Calu3 (cell line): ENCODE data around the gene QSOX1. TPM values are rescaled to one million over a fixed set of nuclear protein-coding genes. Genes with fewer than 3 reads are reported as not detected.
"Not testable (repeated sequence)": the region's sequence is repeated elsewhere in the genome, so short reads cannot be mapped to it uniquely, and the experiment has no call there.

Source experiments
- BruUV-seq: library from RNA; stranded (reverse); fragments of 400-500 nt; replicated peaks from 2 replicates; lab custom pipeline; 2021; lab: Mats Ljungman, UMichigan
- CTCF ChIA-PET: fragments of 300-600 bp; sonication (Branson Sonifier 250); formaldehyde crosslinking; loops from one replicate; lab custom pipeline; 2022; ENCODE audit warnings: antibody characterized with exemption; lab: Charles Lee
- DNase-seq: peaks from one replicate; pipeline ENCODE4 v3.0.0; 2022
- H3K27ac Mint-ChIP-seq: one replicate; pipeline ENCODE4 v1.8.0; 2022; ENCODE audit warnings: mixed read lengths; ENCODE audit not compliant: unreplicated experiment
- H3K27me3 Mint-ChIP-seq: one replicate; pipeline ENCODE4 v1.8.0; 2022; ENCODE audit warnings: mixed read lengths; ENCODE audit not compliant: unreplicated experiment
- H3K36me3 Mint-ChIP-seq: one replicate; pipeline ENCODE4 v1.8.0; 2022; ENCODE audit warnings: mild to moderate bottlenecking, moderate library complexity, mixed read lengths; ENCODE audit not compliant: insufficient read depth, unreplicated experiment
- H3K4me1 Mint-ChIP-seq: one replicate; pipeline ENCODE4 v1.8.0; 2022; ENCODE audit warnings: mild to moderate bottlenecking, low read depth, mixed read lengths; ENCODE audit not compliant: unreplicated experiment
- H3K4me3 Mint-ChIP-seq: one replicate; pipeline ENCODE4 v1.8.0; 2022; ENCODE audit warnings: mild to moderate bottlenecking, low read depth, moderate library complexity, mixed read lengths; ENCODE audit not compliant: unreplicated experiment
- H3K9me3 Mint-ChIP-seq: one replicate; pipeline ENCODE4 v1.8.0; 2022; ENCODE audit warnings: low read depth, mixed read lengths; ENCODE audit not compliant: unreplicated experiment
- CTCF ChIP-seq: fragments of 200-600 bp; IDR thresholded peaks from one replicate; pipeline ENCODE4 v1.8.0; 2022; ENCODE audit warnings: antibody characterized with exemption; ENCODE audit not compliant: unreplicated experiment
- intact Hi-C: fragments of 100-400 bp; cut with micrococcal nuclease; formaldehyde crosslinking; loops from one replicate; pipeline ENCODE4 v1.10.0; 2022; ENCODE audit not compliant: unreplicated experiment
- total RNA-seq: library from RNA; stranded (reverse); gene quantifications from 2 replicates; pipeline ENCODE4 v1.2.3, GENCODE V29; 2022

The QSOX1 gene
- total RNA-seq, 1 experiment from 2014 or later, result 462 TPM

GRCh38 chr1:180123463-180123936 is 31.2 kb upstream of the QSOX1 start:
- DNase-seq, result no peak
- TF ChIP-seq CTCF, result no peak
- no peaks in the 10 kb centered on the region for H3K36me3 Mint-ChIP-seq
- H3K27me3 Mint-ChIP-seq, result no peaks in the 10 kb centered on the region
- peaks cover 8% of the 10 kb centered on the region for H3K4me1 Mint-ChIP-seq
- BruUV-seq, result no TSS peak
- CTCF ChIA-PET, result interaction anchor here (0.7 kb wide), 1 partner anchor 10 kb away, joined by 4 read pairs; no protein-coding TSS in a partner anchor
- H3K9me3 Mint-ChIP-seq, result no peaks in the 10 kb centered on the region
- peak overlapping the region; percentile 3 for H3K27ac Mint-ChIP-seq
- no peak overlapping the region for H3K4me3 Mint-ChIP-seq
- intact Hi-C loops, result no loop called here

- no peak for TF ChIP-seq CTCF
- intact Hi-C loops, result no loop called here
- H3K27ac Mint-ChIP-seq, result no peak overlapping the region
- no peaks in the 10 kb centered on the region for H3K27me3 Mint-ChIP-seq
- BruUV-seq, result no TSS peak
- H3K36me3 Mint-ChIP-seq, result no peaks in the 10 kb centered on the region
- H3K4me3 Mint-ChIP-seq, result no peak overlapping the region
- H3K4me1 Mint-ChIP-seq, result peaks cover 9% of the 10 kb centered on the region
- DNase-seq, result no peak
- CTCF ChIA-PET, result no interaction called here
- H3K9me3 Mint-ChIP-seq, result no peaks in the 10 kb centered on the region
Measured at GRCh38 chr1:180130651-180131050, 24.0 kb upstream of the QSOX1 start.

- peaks cover 18% of the 10 kb centered on the region for H3K4me1 Mint-ChIP-seq
- BruUV-seq, result no TSS peak
- H3K27ac Mint-ChIP-seq, result no peak overlapping the region
- no peaks in the 10 kb centered on the region for H3K27me3 Mint-ChIP-seq
- no peaks in the 10 kb centered on the region for H3K9me3 Mint-ChIP-seq
- intact Hi-C loops, result no loop called here
- CTCF ChIA-PET, result no interaction called here
- no peak overlapping the region for H3K4me3 Mint-ChIP-seq
- TF ChIP-seq CTCF, result no peak
- DNase-seq, result no peak
- H3K36me3 Mint-ChIP-seq, result no peaks in the 10 kb centered on the region
Measured at GRCh38 chr1:180131510-180131909, 23.2 kb upstream of the QSOX1 start.

GRCh38 chr1:180133193-180133592 is 21.5 kb upstream of the QSOX1 start:
- intact Hi-C loops, result no loop called here
- Mint-ChIP-seq H3K27ac (no peak overlapping the region), H3K4me1 (peaks cover 27% of the 10 kb centered on the region), H3K27me3 (no peaks in the 10 kb centered on the region), H3K36me3 (no peaks in the 10 kb centered on the region), H3K9me3 (peaks cover 3% of the 10 kb centered on the region), H3K4me3 (no peak overlapping the region)
- TF ChIP-seq CTCF, result no peak
- no TSS peak for BruUV-seq
- CTCF ChIA-PET, result interaction anchor here (1.2 kb wide), 1 partner anchor 11 kb away, joined by 3 read pairs; no protein-coding TSS in a partner anchor
- DNase-seq, result no peak

- peaks cover 27% of the 10 kb centered on the region for H3K4me1 Mint-ChIP-seq
Measured at GRCh38 chr1:180133688-180134087, 21.0 kb upstream of the QSOX1 start.

More at GRCh38 chr1:180133688-180134087, 21.0 kb upstream of the QSOX1 start:
- BruUV-seq, H3K4me3 Mint-ChIP-seq, H3K27me3 Mint-ChIP-seq, intact Hi-C loops, H3K9me3 Mint-ChIP-seq, H3K27ac Mint-ChIP-seq, H3K36me3 Mint-ChIP-seq, DNase-seq: not testable (repeated sequence)
- CTCF ChIA-PET, result interaction anchor here (1.2 kb wide), 1 partner anchor 11 kb away, joined by 3 read pairs; no protein-coding TSS in a partner anchor
